Caco-2 (cell line): ENCODE data around the gene NANP. TPM values are rescaled to one million over a fixed set of nuclear protein-coding genes. Genes with fewer than 3 reads are reported as not detected.

Source experiments
- BruUV-seq: library from RNA; stranded (reverse); fragments of 400-500 nt; replicated peaks from 2 replicates; lab custom pipeline; 2021; lab: Mats Ljungman, UMichigan
- CTCF ChIA-PET: fragments of 300-600 bp; sonication (Branson Sonifier 250); formaldehyde crosslinking; loops from one replicate; lab custom pipeline; 2022; ENCODE audit warnings: antibody characterized with exemption; lab: Charles Lee
- POLR2A ChIA-PET: fragments of 300-600 bp; sonication (Branson Sonifier 250); formaldehyde crosslinking; loops from one replicate; lab custom pipeline; 2022; ENCODE audit warnings: antibody characterized with exemption; lab: Charles Lee
- DNase-seq, 2 experiments: peaks; one replicate each; pipeline versions ENCODE4 v3.0.0 to v3.0.0-alpha.2; 2020 to 2022
- H3K27me3 ChIP-seq: replicated peaks from 2 replicates; pipeline ENCODE4 v1.6.0; 2011; ENCODE audit warnings: low read length; ENCODE audit not compliant: control insufficient read depth, insufficient read depth
- H3K36me3 ChIP-seq: 2 replicates; pipeline ENCODE4 v1.5.1; 2011; ENCODE audit warnings: low read length; ENCODE audit not compliant: control insufficient read depth, insufficient read depth
- H3K4me1 ChIP-seq: fragments of 250-450 bp; sonication (Bioruptor Pico); 2 replicates; pipeline ENCODE4 v1.5.1; 2020; ENCODE audit warnings: mild to moderate bottlenecking
- H3K4me3 ChIP-seq: 2 replicates; pipeline ENCODE4 v1.5.1; 2011; ENCODE audit warnings: low read depth, mild to moderate bottlenecking, control low read depth, low read length
- H3K9me3 ChIP-seq: fragments of 250-450 bp; sonication (Bioruptor Pico); 2 replicates; pipeline ENCODE4 v1.5.1; 2020; ENCODE audit warnings: mild to moderate bottlenecking, moderate library complexity
- H3K27ac Mint-ChIP-seq: one replicate; pipeline ENCODE4 v1.8.0; 2022; ENCODE audit warnings: mixed read lengths; ENCODE audit not compliant: unreplicated experiment
- H3K27me3 Mint-ChIP-seq: one replicate; pipeline ENCODE4 v1.8.0; 2022; ENCODE audit warnings: mixed read lengths; ENCODE audit not compliant: insufficient read depth, unreplicated experiment
- H3K36me3 Mint-ChIP-seq: one replicate; pipeline ENCODE4 v1.8.0; 2022; ENCODE audit warnings: mild to moderate bottlenecking, mixed read lengths; ENCODE audit not compliant: insufficient read depth, unreplicated experiment
- H3K4me1 Mint-ChIP-seq: one replicate; pipeline ENCODE4 v1.8.0; 2022; ENCODE audit warnings: low read depth, mixed read lengths; ENCODE audit not compliant: unreplicated experiment
- H3K4me3 Mint-ChIP-seq: one replicate; pipeline ENCODE4 v1.8.0; 2022; ENCODE audit warnings: mild to moderate bottlenecking, moderate library complexity, mixed read lengths; ENCODE audit not compliant: unreplicated experiment
- H3K9me3 Mint-ChIP-seq: one replicate; pipeline ENCODE4 v1.8.0; 2022; ENCODE audit warnings: mixed read lengths; ENCODE audit not compliant: unreplicated experiment
- CTCF ChIP-seq, 2 experiments: fragments of 200-600 bp in 1 of 2; IDR thresholded peaks; 1 replicate in 1 of 2; 2 replicates in 1 of 2; pipeline versions ENCODE4 v1.5.1 to v1.8.0; 2011 to 2022; ENCODE audit warnings: antibody characterized with exemption in 1 of 2, control low read depth in 1 of 2, inconsistent platforms in 1 of 2, low read depth in 1 of 2, low read length in 1 of 2, mild to moderate bottlenecking in 1 of 2, moderate library complexity in 1 of 2; ENCODE audit not compliant: insufficient read depth in 1 of 2, severe bottlenecking in 1 of 2, unreplicated experiment in 1 of 2
- intact Hi-C: fragments of 100-400 bp; cut with micrococcal nuclease; formaldehyde crosslinking; loops from one replicate; pipeline ENCODE4 v1.10.0; 2022; ENCODE audit not compliant: unreplicated experiment
- total RNA-seq: library from RNA; stranded (reverse); gene quantifications from 2 replicates; pipeline ENCODE4 v1.2.3, GENCODE V29; 2022

The NANP gene
- total RNA-seq, 1 experiment from 2014 or later: 10.1 TPM

- Mint-ChIP-seq H3K4me3 (no peak overlapping the region), H3K4me1 (peaks cover 7% of the 10 kb centered on the region), H3K9me3 (no peaks in the 10 kb centered on the region), H3K36me3 (peaks cover 6% of the 10 kb centered on the region), H3K27ac (peak overlapping the region; percentile 42), H3K27me3 (no peaks in the 10 kb centered on the region)
- peaks cover 9% of the 10 kb centered on the region; the same call in 1 of the 2 replicates for H3K4me1 ChIP-seq
- no peaks in the 10 kb centered on the region for H3K9me3 ChIP-seq
- TF ChIP-seq CTCF (IDR thresholded peaks at IDR 0.05; ENCODE audit: insufficient read depth in 1 of 2, low read depth in 1 of 2, low read length in 1 of 2, severe bottlenecking in 1 of 2, unreplicated experiment in 1 of 2): no peak
- H3K27me3 ChIP-seq: no peaks in the 10 kb centered on the region
- H3K36me3 ChIP-seq: no peaks in the 10 kb centered on the region; the same call in 1 of the 2 replicates
- POLR2A ChIA-PET: interaction anchor here (0.7 kb wide), 1 partner anchor 163 kb away, joined by 3 read pairs; the partner anchor contains the start of gene GINS1
- CTCF ChIA-PET: interaction anchor here (0.6 kb wide), 1 partner anchor 92 kb away, joined by 4 read pairs; no protein-coding TSS in a partner anchor
- intact Hi-C loops: loop anchor here (2.0 to 10.0 kb wide), 3 partner anchors 19 to 275 kb away; no protein-coding TSS in a partner anchor
- BruUV-seq: no TSS peak
- H3K4me3 ChIP-seq: no peak overlapping the region
- no peak for DNase-seq
These were observed 53.7 kb downstream of the NANP start for GRCh38 chr20:25570148-25570530.

- TF ChIP-seq CTCF (IDR thresholded peaks at IDR 0.05; ENCODE audit: insufficient read depth in 1 of 2, low read depth in 1 of 2, low read length in 1 of 2, severe bottlenecking in 1 of 2, unreplicated experiment in 1 of 2): no peak
- peaks cover 9% of the 10 kb centered on the region for H3K9me3 Mint-ChIP-seq
- H3K27me3 ChIP-seq: no peaks in the 10 kb centered on the region
- peaks cover 9% of the 10 kb centered on the region; the same call in 1 of the 2 replicates for H3K4me1 ChIP-seq
- CTCF ChIA-PET: interaction anchor here (0.6 kb wide), 1 partner anchor 636 kb away, joined by 3 read pairs; no protein-coding TSS in a partner anchor
- no peaks in the 10 kb centered on the region for H3K27me3 Mint-ChIP-seq
- H3K36me3 Mint-ChIP-seq: no peaks in the 10 kb centered on the region
- POLR2A ChIA-PET: no interaction called here
- peaks cover 7% of the 10 kb centered on the region; the same call in 1 of the 2 replicates for H3K9me3 ChIP-seq
- DNase-seq: no peak
- no peak overlapping the region for H3K4me3 ChIP-seq
- peaks cover 7% of the 10 kb centered on the region for H3K4me1 Mint-ChIP-seq
- H3K4me3 Mint-ChIP-seq: no peak overlapping the region
- intact Hi-C loops: no loop called here
- no TSS peak for BruUV-seq
- H3K36me3 ChIP-seq: no peaks in the 10 kb centered on the region; the same call in 1 of the 2 replicates
- no peak overlapping the region for H3K27ac Mint-ChIP-seq
These were observed 56.5 kb downstream of the NANP start for GRCh38 chr20:25567286-25567685.

- no peak overlapping the region for H3K27ac Mint-ChIP-seq
These were observed 57.0 kb downstream of the NANP start for GRCh38 chr20:25566821-25567220.

More at GRCh38 chr20:25566821-25567220, 57.0 kb downstream of the NANP start:
- H3K4me3 ChIP-seq: no peak overlapping the region
- no peak for TF ChIP-seq CTCF (IDR thresholded peaks at IDR 0.05; ENCODE audit: insufficient read depth in 1 of 2, low read depth in 1 of 2, low read length in 1 of 2, severe bottlenecking in 1 of 2, unreplicated experiment in 1 of 2)
- no peaks in the 10 kb centered on the region for H3K36me3 Mint-ChIP-seq
- intact Hi-C loops: no loop called here
- ChIA-PET POLR2A (no interaction called here), CTCF (no interaction called here)
- H3K4me1 Mint-ChIP-seq: peaks cover 7% of the 10 kb centered on the region
- DNase-seq: no peak
- H3K9me3 Mint-ChIP-seq: peaks cover 9% of the 10 kb centered on the region
- no peaks in the 10 kb centered on the region; the same call in 1 of the 2 replicates for H3K36me3 ChIP-seq
- H3K27me3 ChIP-seq: no peaks in the 10 kb centered on the region
- H3K27me3 Mint-ChIP-seq: no peaks in the 10 kb centered on the region
- H3K4me3 Mint-ChIP-seq: no peak overlapping the region
- peaks cover 7% of the 10 kb centered on the region; the same call in 1 of the 2 replicates for H3K9me3 ChIP-seq
- BruUV-seq: no TSS peak
- H3K4me1 ChIP-seq: peaks cover 9% of the 10 kb centered on the region; the same call in 1 of the 2 replicates
